ENCODE data around the gene C1QBP. TPM values are rescaled to one million over a fixed set of nuclear protein-coding genes. Genes with fewer than 3 reads are reported as not detected.
A peak's percentile ranks its signal among the peaks of the same experiment; 100 is the strongest.
"Not testable (repeated sequence)": the region's sequence is repeated elsewhere in the genome, so short reads cannot be mapped to it uniquely, and the experiment has no call there.

The C1QBP gene
- total and polyA plus RNA-seq, 8 donors = 66.3 to 142 (median 113) TPM

- no peaks in the 10 kb centered on the region for H3K9me3 ChIP-seq
- intact Hi-C loops (cut with DNase I) = no loop called here
- no peaks in the 10 kb centered on the region for H3K4me1 ChIP-seq
- ATAC-seq (no peak), DNase-seq (no peak)
- H3K27ac ChIP-seq = no peak overlapping the region
- no peaks in the 10 kb centered on the region for H3K27me3 ChIP-seq
- H3K4me3 ChIP-seq = no peak overlapping the region
- peaks cover 0 to 97% of the 10 kb centered on the region in 2 donors for H3K36me3 ChIP-seq
- TF ChIP-seq CTCF (IDR thresholded peaks at IDR 0.05) = no peak
Measured at GRCh38 chr17:5446786-5447185, 7.8 kb upstream of the C1QBP start.

- no peaks in the 10 kb centered on the region for H3K27me3 ChIP-seq
- intact Hi-C loops (cut with DNase I) = no loop called here
- peaks cover 0 to 6% of the 10 kb centered on the region in 2 donors for H3K4me1 ChIP-seq
- H3K27ac ChIP-seq = no peak overlapping the region
- H3K4me3 ChIP-seq = no peak overlapping the region
- no peaks in the 10 kb centered on the region for H3K9me3 ChIP-seq
- no peak for TF ChIP-seq CTCF (IDR thresholded peaks at IDR 0.05)
- H3K36me3 ChIP-seq = peaks cover 0 to 72% of the 10 kb centered on the region in 2 donors
- no peak for DNase-seq
- ATAC-seq = no peak
Measured at GRCh38 chr17:5444209-5444608, 5.3 kb upstream of the C1QBP start.

GRCh38 chr17:5443728-5444127, 4.8 kb upstream of the C1QBP start:
- Histone ChIP-seq H3K27me3 (no peaks in the 10 kb centered on the region), H3K4me3 (no peak overlapping the region), H3K36me3 (peaks cover 0 to 67% of the 10 kb centered on the region in 2 donors), H3K27ac (no peak overlapping the region), H3K4me1 (peaks cover 0 to 7% of the 10 kb centered on the region in 2 donors), H3K9me3 (no peaks in the 10 kb centered on the region)
- no peak for DNase-seq
- intact Hi-C loops (cut with DNase I) = no loop called here
- ATAC-seq = no peak
- no peak for TF ChIP-seq CTCF (IDR thresholded peaks at IDR 0.05)

- Histone ChIP-seq H3K4me3 (peak overlapping the region; percentile 88 to 98), H3K4me1 (peaks cover 7 to 33% of the 10 kb centered on the region in 2 donors), H3K27ac (peak overlapping the region; percentile 75 to 84), H3K9me3 (no peaks in the 10 kb centered on the region), H3K27me3 (no peaks in the 10 kb centered on the region), H3K36me3 (peaks cover 0 to 54% of the 10 kb centered on the region in 2 donors)
- no peak for DNase-seq
- ATAC-seq = no peak
- TF ChIP-seq CTCF (IDR thresholded peaks at IDR 0.05) = no peak
- intact Hi-C loops (cut with DNase I) = no loop called here
Measured at GRCh38 chr17:5439446-5439764, 450 bp upstream of the C1QBP start.

- Histone ChIP-seq H3K4me1 (peaks cover 7 to 33% of the 10 kb centered on the region in 2 donors), H3K9me3 (no peaks in the 10 kb centered on the region), H3K4me3 (peak overlapping the region; percentile 88 to 98), H3K27me3 (no peaks in the 10 kb centered on the region), H3K36me3 (peaks cover 0 to 54% of the 10 kb centered on the region in 2 donors), H3K27ac (no peak overlapping the region)
- intact Hi-C loops (cut with DNase I) = no loop called here
- ATAC-seq = no peak
- TF ChIP-seq CTCF (IDR thresholded peaks at IDR 0.05) = no peak
- no peak for DNase-seq
Measured at GRCh38 chr17:5437721-5438317, 1.1 kb downstream of the C1QBP start.

GRCh38 chr17:5435781-5436315, 3.1 kb downstream of the C1QBP start:
- H3K27ac ChIP-seq; intact Hi-C loops (cut with DNase I); DNase-seq; H3K27me3 ChIP-seq; H3K4me3 ChIP-seq; ATAC-seq; H3K9me3 ChIP-seq: not testable (repeated sequence)
- Histone ChIP-seq H3K4me1 (peaks cover 7 to 33% of the 10 kb centered on the region in 2 donors), H3K36me3 (peaks cover 0 to 63% of the 10 kb centered on the region in 2 donors)

All from left lung (tissue), 10 donors.